Mesenchymal stem cell (in vitro differentiated cells and primary cell): Measurements from ENCODE around the gene C9orf50.
A peak's percentile ranks its signal among the peaks of the same experiment; 100 is the strongest.

Experiments
- DNase-seq: peaks from one replicate; pipeline ENCODE4 v3.0.0-alpha.2; 2013
- H2AFZ ChIP-seq: one replicate; pipeline ENCODE4 v1.6.1; 2013; ENCODE audit warnings: low read depth, mild to moderate bottlenecking, control low read depth, inconsistent platforms, low read length, moderate library complexity
- H2AK5ac ChIP-seq: 2 replicates; pipeline ENCODE4 v1.6.1; 2013; ENCODE audit warnings: low read length, moderate library complexity, mild to moderate bottlenecking, inconsistent platforms; ENCODE audit not compliant: severe bottlenecking
- H2BK120ac ChIP-seq: one replicate; pipeline ENCODE4 v1.6.1; 2013; ENCODE audit warnings: low read depth, mild to moderate bottlenecking, inconsistent platforms, low read length, moderate library complexity
- H2BK12ac ChIP-seq, 2 experiments: one replicate each; pipeline ENCODE4 v1.6.1; 2013; ENCODE audit warnings: inconsistent platforms in 2 of 2, low read length in 2 of 2, mild to moderate bottlenecking in 2 of 2, moderate library complexity in 2 of 2, control low read depth in 1 of 2
- H2BK15ac ChIP-seq: one replicate; pipeline ENCODE4 v1.6.1; 2013; ENCODE audit warnings: mild to moderate bottlenecking, low read depth, inconsistent platforms; ENCODE audit not compliant: poor library complexity, severe bottlenecking
- H2BK5ac ChIP-seq: 2 replicates; pipeline ENCODE4 v1.6.1; 2013; ENCODE audit warnings: low read depth, mild to moderate bottlenecking, low read length, control low read depth, inconsistent platforms; ENCODE audit not compliant: poor library complexity, severe bottlenecking
- H3K14ac ChIP-seq, 2 experiments: one replicate each; pipeline ENCODE4 v1.6.1; 2013; ENCODE audit warnings: inconsistent platforms in 2 of 2, low read length in 2 of 2, control low read depth in 1 of 2, mild to moderate bottlenecking in 1 of 2, moderate library complexity in 1 of 2
- H3K18ac ChIP-seq, 2 experiments: one replicate each; pipeline ENCODE4 v1.6.1; 2013; ENCODE audit warnings: inconsistent platforms in 2 of 2, low read length in 2 of 2, control low read depth in 1 of 2, low read depth in 1 of 2, mild to moderate bottlenecking in 1 of 2
- H3K23ac ChIP-seq, 2 experiments: one replicate each; pipeline ENCODE4 v1.6.1; 2013; ENCODE audit warnings: inconsistent platforms in 2 of 2, low read length in 2 of 2, mild to moderate bottlenecking in 2 of 2, moderate library complexity in 2 of 2, control low read depth in 1 of 2
- H3K27ac ChIP-seq: 2 replicates; pipeline ENCODE4 v1.5.1; 2013; ENCODE audit warnings: mild to moderate bottlenecking, moderate library complexity, low read length, control low read depth, inconsistent platforms; ENCODE audit not compliant: poor library complexity, severe bottlenecking
- H3K27me3 ChIP-seq, 2 experiments: 2 replicates each; pipeline versions ENCODE4 v1.6.1 to v1.7.0; 2013; ENCODE audit warnings: low read length in 2 of 2, mild to moderate bottlenecking in 2 of 2, moderate library complexity in 2 of 2, control low read depth in 1 of 2, inconsistent platforms in 1 of 2; ENCODE audit not compliant: control insufficient read depth in 1 of 2, insufficient read depth in 1 of 2
- H3K36me3 ChIP-seq, 2 experiments: 2 replicates each; pipeline versions ENCODE4 v1.6.1 to v1.7.0; 2013; ENCODE audit warnings: low read length in 2 of 2, control low read depth in 1 of 2, inconsistent platforms in 1 of 2, low read depth in 1 of 2, mild to moderate bottlenecking in 1 of 2; ENCODE audit not compliant: insufficient read depth in 2 of 2, control insufficient read depth in 1 of 2
- H3K4ac ChIP-seq, 2 experiments: one replicate each; pipeline ENCODE4 v1.6.1; 2013; ENCODE audit warnings: inconsistent platforms in 2 of 2, low read length in 2 of 2, mild to moderate bottlenecking in 2 of 2, moderate library complexity in 2 of 2, control low read depth in 1 of 2, low read depth in 1 of 2
- H3K4me1 ChIP-seq: 2 replicates; pipeline ENCODE4 v1.6.1; 2013; ENCODE audit warnings: low read depth, low read length, control low read depth; ENCODE audit not compliant: control insufficient read depth, insufficient read depth
- H3K4me2 ChIP-seq: 2 replicates; pipeline ENCODE4 v1.6.1; 2013; ENCODE audit warnings: low read length, mild to moderate bottlenecking, inconsistent platforms; ENCODE audit not compliant: poor library complexity, severe bottlenecking
- H3K4me3 ChIP-seq, 2 experiments: 2 replicates each; pipeline versions ENCODE4 v1.5.1 to v1.7.0; 2013; ENCODE audit warnings: low read length in 2 of 2, mild to moderate bottlenecking in 2 of 2, control low read depth in 1 of 2, low read depth in 1 of 2; ENCODE audit not compliant: insufficient read depth in 1 of 2
- H3K79me1 ChIP-seq: replicated peaks from 2 replicates; pipeline ENCODE4 v1.6.1; 2013; ENCODE audit warnings: mild to moderate bottlenecking, control low read depth, low read length, inconsistent platforms; ENCODE audit not compliant: poor library complexity, severe bottlenecking
- H3K9ac ChIP-seq: 2 replicates; pipeline ENCODE4 v1.7.0; 2013; ENCODE audit warnings: mild to moderate bottlenecking, low read length, moderate library complexity
- H3K9me3 ChIP-seq: 2 replicates; pipeline ENCODE4 v1.7.0; 2013; ENCODE audit warnings: mild to moderate bottlenecking, low read length; ENCODE audit not compliant: control insufficient read depth
- H4K8ac ChIP-seq: one replicate; pipeline ENCODE4 v1.6.1; 2013; ENCODE audit warnings: inconsistent platforms, mild to moderate bottlenecking, low read length, moderate library complexity
- H4K91ac ChIP-seq: one replicate; pipeline ENCODE4 v1.6.1; 2013; ENCODE audit warnings: mild to moderate bottlenecking, low read length, inconsistent platforms
- WGBS: methylation state at CpG from one replicate; pipeline ENCODE4 v1.1.7; 2013; ENCODE audit warnings: mixed read lengths; 5-methylcytosine and 5-hydroxymethylcytosine counted together

Gene C9orf50

DNA sequence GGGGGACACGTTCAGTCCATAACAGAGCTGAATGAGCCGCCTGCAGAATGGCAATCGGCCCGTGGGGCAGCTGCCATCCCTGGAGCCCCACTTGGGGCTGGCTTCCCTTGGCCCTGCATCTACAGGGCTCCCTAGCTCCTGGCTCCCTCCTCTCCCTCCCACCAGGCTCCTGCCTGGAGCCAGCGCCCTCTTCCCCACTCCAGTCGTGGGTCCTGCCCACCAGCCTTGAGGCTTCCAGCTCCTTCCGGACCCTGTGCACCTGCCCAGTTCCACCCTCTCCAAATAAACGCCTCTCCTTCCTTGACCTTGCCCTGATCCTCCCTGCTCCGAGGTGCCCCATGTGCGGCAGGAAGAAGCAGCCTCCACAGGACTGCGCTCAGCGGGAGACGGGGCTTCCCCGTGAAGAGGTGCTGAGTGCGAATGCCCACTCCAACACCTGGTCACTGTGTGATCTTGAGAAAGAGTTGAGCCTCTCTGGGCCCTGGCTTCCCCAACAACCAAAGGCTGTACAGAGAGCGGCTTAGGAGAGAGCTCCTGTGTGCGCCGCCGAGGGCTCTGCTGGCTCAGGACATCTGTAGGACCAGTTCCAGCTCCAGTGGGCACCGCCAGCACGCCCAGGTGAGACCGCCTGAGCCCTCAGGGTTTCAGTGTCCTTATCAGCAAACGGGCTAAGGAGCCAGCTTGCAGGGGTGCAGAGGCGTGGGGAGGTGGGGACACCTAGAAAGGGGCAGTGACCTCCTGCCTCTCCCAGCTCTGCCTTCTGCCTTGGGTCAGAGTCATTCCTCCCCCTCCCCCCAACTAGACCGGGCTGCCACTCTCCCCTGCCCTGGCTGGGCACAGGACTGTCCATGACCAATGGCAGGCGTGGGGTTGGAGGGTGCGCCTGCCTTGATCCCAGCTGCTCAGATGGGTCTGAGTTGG lies 12.1 kb downstream of the C9orf50 start:
- Histone ChIP-seq H2BK15ac (peak overlapping the region; percentile 87), H3K4ac (peak overlapping the region; percentile 36 to 77), H3K14ac (peak overlapping the region in 1 of 2 experiments; percentile 26), H2AK5ac (peak overlapping the region; percentile 51), H3K4me3 (no peak overlapping the region), H2AFZ (no peak overlapping the region), H3K79me1 (no peaks in the 10 kb centered on the region), H3K18ac (peak overlapping the region; percentile 55 to 79), H2BK5ac (no peak overlapping the region), H3K23ac (no peak overlapping the region), H4K91ac (peak overlapping the region; percentile 28), H3K9ac (peak overlapping the region; percentile 18), H4K8ac (peak overlapping the region; percentile 81), H3K27me3 (peaks cover 0 to 8% of the 10 kb centered on the region in 2 experiments), H3K27ac (no peak overlapping the region), H3K9me3 (no peaks in the 10 kb centered on the region), H3K36me3 (no peaks in the 10 kb centered on the region), H2BK12ac (peak overlapping the region; percentile 22 to 96), H3K4me2 (no peak overlapping the region), H2BK120ac (peak overlapping the region; percentile 83), H3K4me1 (peaks cover 43% of the 10 kb centered on the region)
- no peak for DNase-seq
- WGBS: 87% methylated on average over 26 of the region's 27 CpGs

- Histone ChIP-seq H3K4ac (peak overlapping the region; percentile 27 to 73), H3K27me3 (no peaks in the 10 kb centered on the region), H2BK5ac (no peak overlapping the region), H3K14ac (no peak overlapping the region), H2AK5ac (peak overlapping the region; percentile 51), H3K18ac (peak overlapping the region; percentile 86 to 87), H3K23ac (no peak overlapping the region), H2AFZ (no peak overlapping the region), H3K4me3 (no peak overlapping the region), H3K4me1 (peaks cover 41% of the 10 kb centered on the region), H3K4me2 (no peak overlapping the region), H4K8ac (peak overlapping the region; percentile 59), H3K9ac (no peak overlapping the region), H2BK120ac (peak overlapping the region; percentile 76), H3K9me3 (no peaks in the 10 kb centered on the region), H3K36me3 (no peaks in the 10 kb centered on the region), H3K79me1 (no peaks in the 10 kb centered on the region), H3K27ac (no peak overlapping the region), H4K91ac (peak overlapping the region; percentile 93), H2BK12ac (peak overlapping the region; percentile 85 to 88), H2BK15ac (no peak overlapping the region)
- DNase-seq: no peak
- WGBS: 95% methylated on average over 6 of the region's 6 CpGs
Observed at GRCh38 chr9:129607027-129607387, 13.9 kb downstream of the C9orf50 start.

DNA sequence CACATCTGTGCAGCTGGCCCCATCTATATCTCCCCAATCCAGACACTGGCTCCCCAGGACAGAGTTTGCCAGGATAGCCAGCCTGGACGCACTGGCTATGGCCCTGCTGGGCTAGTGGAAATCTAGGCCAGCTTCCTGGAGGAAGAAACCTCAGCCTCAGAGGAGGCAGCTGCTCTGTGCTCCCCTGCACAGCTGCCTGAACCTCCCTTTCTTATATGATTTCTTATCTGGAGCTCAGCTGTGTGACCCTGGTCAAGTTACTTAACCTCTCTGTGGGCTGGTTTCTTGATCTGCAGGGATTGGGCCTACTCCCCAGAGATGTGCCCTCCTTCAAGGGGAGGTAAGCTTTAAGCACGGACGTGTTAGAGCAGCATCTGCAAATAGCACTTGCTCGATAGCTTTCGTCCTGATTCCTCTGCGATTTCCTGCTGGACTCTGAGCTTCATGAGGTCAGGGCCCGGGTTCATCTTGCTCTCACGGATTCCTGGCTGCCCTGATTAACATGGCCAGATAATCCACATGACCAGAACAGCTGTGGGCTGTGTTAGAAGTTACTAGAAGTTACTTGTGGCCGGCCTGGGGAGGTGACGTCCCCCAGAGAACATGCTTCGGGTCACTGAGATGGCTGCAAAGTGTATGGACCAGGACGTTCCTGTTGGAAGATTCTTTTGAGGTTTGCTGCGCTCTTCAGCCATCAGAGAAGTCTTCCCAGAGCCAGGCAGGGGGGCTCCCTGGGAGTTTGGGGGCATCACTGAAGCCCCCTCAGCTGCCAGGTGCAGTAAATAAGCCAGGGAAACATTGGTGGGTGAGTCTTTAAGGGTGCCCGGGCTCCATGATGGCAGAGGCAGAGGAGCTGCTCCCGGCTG lies 14.5 kb downstream of the C9orf50 start:
- H3K18ac ChIP-seq: peak overlapping the region; percentile 86 to 87
- no peak overlapping the region for H3K4me3 ChIP-seq
- H3K9me3 ChIP-seq: no peaks in the 10 kb centered on the region
- peak overlapping the region; percentile 27 to 73 for H3K4ac ChIP-seq
- peak overlapping the region; percentile 43 for H3K9ac ChIP-seq
- H3K27me3 ChIP-seq: no peaks in the 10 kb centered on the region
- H2AK5ac ChIP-seq: peak overlapping the region; percentile 51
- no peaks in the 10 kb centered on the region for H3K79me1 ChIP-seq
- H3K4me1 ChIP-seq: peaks cover 40% of the 10 kb centered on the region
- no peaks in the 10 kb centered on the region for H3K36me3 ChIP-seq
- H3K4me2 ChIP-seq: no peak overlapping the region
- peak overlapping the region; percentile 82 for H2BK15ac ChIP-seq
- H4K8ac ChIP-seq: peak overlapping the region; percentile 59
- no peak overlapping the region for H3K23ac ChIP-seq
- peak; percentile 71 for DNase-seq
- no peak overlapping the region for H2BK5ac ChIP-seq
- peak overlapping the region; percentile 76 for H2BK120ac ChIP-seq
- H2BK12ac ChIP-seq: peak overlapping the region; percentile 85 to 88
- no peak overlapping the region for H3K14ac ChIP-seq
- H2AFZ ChIP-seq: no peak overlapping the region
- H4K91ac ChIP-seq: peak overlapping the region; percentile 93
- no peak overlapping the region for H3K27ac ChIP-seq
- WGBS: 71% methylated on average over 15 of the region's 15 CpGs

DNA sequence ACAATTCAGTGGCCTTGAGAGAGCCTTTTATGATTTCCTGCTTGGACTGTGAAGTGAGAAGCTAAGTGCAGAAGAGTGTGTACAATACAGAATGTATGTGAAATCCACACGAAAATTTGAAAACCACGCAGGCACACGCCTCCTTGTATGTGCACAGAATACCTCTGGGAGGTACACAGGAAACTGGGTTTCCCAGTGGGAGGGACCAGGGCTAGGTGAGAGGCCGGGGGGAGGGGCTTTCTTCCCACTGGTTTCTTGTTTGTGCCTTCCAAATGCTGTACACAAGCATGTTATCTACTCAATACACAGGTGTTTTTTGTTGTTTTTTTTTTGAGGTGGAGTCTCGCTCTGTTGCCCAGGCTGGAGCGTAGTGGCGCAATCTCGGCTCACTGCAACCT lies 16.1 kb downstream of the C9orf50 start:
- H3K27ac ChIP-seq: no peak overlapping the region
- peak overlapping the region; percentile 57 for H2AK5ac ChIP-seq
- H2AFZ ChIP-seq: no peak overlapping the region
- H3K79me1 ChIP-seq: no peaks in the 10 kb centered on the region
- H3K4me1 ChIP-seq: peaks cover 31% of the 10 kb centered on the region
- no peak overlapping the region for H4K91ac ChIP-seq
- no peak overlapping the region for H2BK5ac ChIP-seq
- H3K18ac ChIP-seq: no peak overlapping the region
- H3K9me3 ChIP-seq: no peaks in the 10 kb centered on the region
- H3K14ac ChIP-seq: no peak overlapping the region
- H4K8ac ChIP-seq: no peak overlapping the region
- no peaks in the 10 kb centered on the region for H3K36me3 ChIP-seq
- H3K4me2 ChIP-seq: no peak overlapping the region
- H3K23ac ChIP-seq: no peak overlapping the region
- WGBS: 83% methylated on average over 7 of the region's 8 CpGs
- no peaks in the 10 kb centered on the region for H3K27me3 ChIP-seq
- no peak overlapping the region for H3K4ac ChIP-seq
- DNase-seq: no peak
- no peak overlapping the region for H2BK15ac ChIP-seq
- peak overlapping the region in 1 of 2 experiments; percentile 61 for H2BK12ac ChIP-seq
- no peak overlapping the region for H3K4me3 ChIP-seq
- H2BK120ac ChIP-seq: no peak overlapping the region
- no peak overlapping the region for H3K9ac ChIP-seq
